KOPT-K1 (cell line): Measurements from ENCODE around the gene CFAP107.
"Not testable (repeated sequence)": the region's sequence is repeated elsewhere in the genome, so short reads cannot be mapped to it uniquely, and the experiment has no call there.

Experiments
- H3K27ac ChIP-seq: fragments of 200-600 bp; sonication (generic); 2 replicates; pipeline ENCODE4 v1.5.1; 2016; ENCODE audit warnings: antibody characterized with exemption, mild to moderate bottlenecking, low read depth, low read length; ENCODE audit not compliant: poor library complexity, severe bottlenecking
- H3K36me3 ChIP-seq: fragments of 200-600 bp; sonication (generic); 2 replicates; pipeline ENCODE4 v1.5.1; 2017; ENCODE audit warnings: antibody characterized with exemption, mild to moderate bottlenecking, low read length, moderate library complexity; ENCODE audit not compliant: insufficient read depth
- H3K9me3 ChIP-seq: fragments of 200-600 bp; sonication (generic); 2 replicates; pipeline ENCODE4 v1.5.1; 2017; ENCODE audit warnings: antibody characterized with exemption, low read length, mild to moderate bottlenecking; ENCODE audit not compliant: insufficient read depth, poor library complexity, severe bottlenecking

CFAP107 gene

GRCh38 chr1:12745992-12746323, at the start of gene CFAP107:
CFAP107 (plus strand) TSS chr1:12746200; CDS start chr1:12746431, 231 bp downstream.
- no peak within 1 kb of the TSS for H3K27ac ChIP-seq
- no peaks in the 10 kb centered on the region for H3K36me3 ChIP-seq

GRCh38 chr1:12696658-12697057, 49.3 kb upstream of the CFAP107 start:
- no peak overlapping the region for H3K27ac ChIP-seq
- no peaks in the 10 kb centered on the region for H3K36me3 ChIP-seq
- H3K9me3 ChIP-seq: no peaks in the 10 kb centered on the region

More at GRCh38 chr1:12745992-12746323, at the start of gene CFAP107:
- peaks cover 30% of the 10 kb centered on the region for H3K9me3 ChIP-seq

GRCh38 chr1:12697397-12697796, 48.6 kb upstream of the CFAP107 start:
- no peaks in the 10 kb centered on the region for H3K9me3 ChIP-seq
- no peak overlapping the region for H3K27ac ChIP-seq
- H3K36me3 ChIP-seq: no peaks in the 10 kb centered on the region

- Histone ChIP-seq H3K27ac (no peak overlapping the region), H3K9me3 (peaks cover 13% of the 10 kb centered on the region), H3K36me3 (no peaks in the 10 kb centered on the region)
Observed at GRCh38 chr1:12703821-12704451, 42.1 kb upstream of the CFAP107 start.

GRCh38 chr1:12706061-12706460, 39.9 kb upstream of the CFAP107 start:
- no peaks in the 10 kb centered on the region for H3K36me3 ChIP-seq
- peaks cover 13% of the 10 kb centered on the region for H3K9me3 ChIP-seq
- H3K27ac ChIP-seq: no peak overlapping the region

GRCh38 chr1:12708396-12709090, 37.5 kb upstream of the CFAP107 start:
- peaks cover 6% of the 10 kb centered on the region for H3K9me3 ChIP-seq
- no peak overlapping the region for H3K27ac ChIP-seq
- no peaks in the 10 kb centered on the region for H3K36me3 ChIP-seq

GRCh38 chr1:12709091-12709491, 36.9 kb upstream of the CFAP107 start:
- Histone ChIP-seq H3K27ac (no peak overlapping the region), H3K36me3 (no peaks in the 10 kb centered on the region), H3K9me3 (peaks cover under 1% of the 10 kb centered on the region)

GRCh38 chr1:12709696-12710095, 36.3 kb upstream of the CFAP107 start:
- H3K9me3 ChIP-seq: no peaks in the 10 kb centered on the region
- no peaks in the 10 kb centered on the region for H3K36me3 ChIP-seq
- no peak overlapping the region for H3K27ac ChIP-seq

GRCh38 chr1:12711536-12711935, 34.5 kb upstream of the CFAP107 start:
- Histone ChIP-seq H3K9me3 (no peaks in the 10 kb centered on the region), H3K27ac (no peak overlapping the region), H3K36me3 (no peaks in the 10 kb centered on the region)

- no peak overlapping the region for H3K27ac ChIP-seq
- no peaks in the 10 kb centered on the region for H3K36me3 ChIP-seq
- H3K9me3 ChIP-seq: no peaks in the 10 kb centered on the region
Observed at GRCh38 chr1:12712076-12712475, 33.9 kb upstream of the CFAP107 start.

GRCh38 chr1:12712929-12713328, 33.1 kb upstream of the CFAP107 start:
- Histone ChIP-seq H3K27ac (no peak overlapping the region), H3K9me3 (no peaks in the 10 kb centered on the region), H3K36me3 (no peaks in the 10 kb centered on the region)

- H3K36me3 ChIP-seq, H3K9me3 ChIP-seq, H3K27ac ChIP-seq: not testable (repeated sequence)
Observed at GRCh38 chr1:12713651-12714050, 32.3 kb upstream of the CFAP107 start.

- Histone ChIP-seq H3K9me3 (no peaks in the 10 kb centered on the region), H3K36me3 (no peaks in the 10 kb centered on the region)
Observed at GRCh38 chr1:12714710-12715475, 31.1 kb upstream of the CFAP107 start.

GRCh38 chr1:12715896-12716437, 30.0 kb upstream of the CFAP107 start, which contains the start of gene AADACL3:
AADACL3 (plus strand) TSS chr1:12716110; CDS start chr1:12716177, 67 bp downstream.
- Histone ChIP-seq H3K36me3 (no peaks in the 10 kb centered on the region), H3K27ac (no peak within 1 kb of the TSS), H3K9me3 (no peaks in the 10 kb centered on the region)

More at GRCh38 chr1:12714710-12715475, 31.1 kb upstream of the CFAP107 start:
- no peak overlapping the region for H3K27ac ChIP-seq

GRCh38 chr1:12717301-12717838, 28.6 kb upstream of the CFAP107 start:
- H3K27ac ChIP-seq: no peak overlapping the region
- H3K9me3 ChIP-seq: no peaks in the 10 kb centered on the region
- no peaks in the 10 kb centered on the region for H3K36me3 ChIP-seq
